Globus pallidus (tissue), 1 donor: ENCODE results near the gene ZBED6.
"Not testable (repeated sequence)": the region's sequence is repeated elsewhere in the genome, so short reads cannot be mapped to it uniquely, and the experiment has no call there.

ENCODE experiments used
- DNase-seq: peaks from one replicate; pipeline ENCODE4 v3.0.0-alpha.2; 2015; ENCODE audit warnings: low spot score

The ZBED6 gene, protein sequence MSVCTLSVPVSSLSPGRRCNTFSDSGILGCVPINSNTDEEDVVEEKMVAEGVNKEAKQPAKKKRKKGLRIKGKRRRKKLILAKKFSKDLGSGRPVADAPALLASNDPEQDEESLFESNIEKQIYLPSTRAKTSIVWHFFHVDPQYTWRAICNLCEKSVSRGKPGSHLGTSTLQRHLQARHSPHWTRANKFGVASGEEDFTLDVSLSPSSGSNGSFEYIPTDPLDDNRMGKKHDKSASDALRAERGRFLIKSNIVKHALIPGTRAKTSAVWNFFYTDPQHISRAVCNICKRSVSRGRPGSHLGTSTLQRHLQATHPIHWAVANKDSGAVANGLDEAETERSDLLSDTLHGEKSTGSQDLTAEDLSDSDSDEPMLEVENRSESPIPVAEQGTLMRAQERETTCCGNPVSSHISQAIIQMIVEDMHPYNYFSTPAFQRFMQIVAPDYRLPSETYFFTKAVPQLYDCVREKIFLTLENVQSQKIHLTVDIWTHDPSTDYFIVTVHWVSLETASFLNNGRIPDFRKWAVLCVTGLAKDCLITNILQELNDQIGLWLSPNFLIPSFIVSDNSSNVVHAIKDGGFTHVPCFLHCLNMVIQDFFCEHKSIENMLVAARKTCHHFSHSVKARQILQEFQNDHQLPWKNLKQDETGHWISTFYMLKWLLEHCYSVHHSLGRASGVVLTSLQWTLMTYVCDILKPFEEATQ (N-terminal part only)

DNA sequence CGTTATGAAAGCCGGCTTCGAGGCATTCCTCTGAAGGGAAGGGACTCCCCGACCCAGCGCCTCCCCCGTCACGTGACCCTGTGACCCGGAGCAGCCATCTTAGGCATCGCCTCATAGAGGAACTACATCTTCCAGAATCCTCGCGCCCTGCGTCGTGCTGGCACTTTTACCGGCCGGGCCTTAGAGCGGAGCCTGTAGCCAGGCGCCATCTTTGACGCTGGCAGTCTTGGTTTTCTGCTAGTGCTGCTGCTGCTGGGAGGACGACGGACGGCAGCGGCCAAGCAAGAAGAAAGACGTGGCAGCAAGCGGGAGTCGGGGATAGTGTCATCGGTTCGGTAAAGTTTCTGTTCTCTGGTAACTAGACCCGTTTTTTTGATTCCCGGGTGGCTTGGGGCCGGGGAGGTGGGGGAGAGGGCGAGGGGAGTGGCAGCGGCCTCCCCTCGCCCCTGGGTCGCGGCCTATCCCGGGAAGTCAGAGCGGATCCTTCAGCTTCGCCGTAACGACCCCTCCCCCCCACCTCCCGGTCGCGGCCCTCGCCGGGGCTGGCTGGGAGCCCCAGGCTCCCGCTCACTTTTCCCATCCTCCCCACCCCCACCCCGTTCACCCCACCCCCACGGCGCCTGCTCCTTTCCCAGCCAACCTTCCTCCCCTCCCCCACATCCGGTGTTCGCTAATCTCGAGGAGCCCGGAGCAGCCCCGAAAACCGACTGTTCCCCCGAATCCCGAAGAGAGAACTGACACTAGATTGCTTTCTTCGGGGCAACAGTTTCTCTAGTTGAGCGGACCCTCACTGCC lies at the start of gene ZBED6, which contains the start of gene ZC3H11A:
ZBED6 (plus strand) TSS at position 183 of the 795 bp plus-strand sequence. CDS start 1,900 bp downstream, outside the sequence.
ZC3H11A (plus strand) TSS at position 183 of the 795 bp plus-strand sequence. CDS start 21,448 bp downstream, outside the sequence.
- DNase-seq = peak; percentile 98

DNA sequence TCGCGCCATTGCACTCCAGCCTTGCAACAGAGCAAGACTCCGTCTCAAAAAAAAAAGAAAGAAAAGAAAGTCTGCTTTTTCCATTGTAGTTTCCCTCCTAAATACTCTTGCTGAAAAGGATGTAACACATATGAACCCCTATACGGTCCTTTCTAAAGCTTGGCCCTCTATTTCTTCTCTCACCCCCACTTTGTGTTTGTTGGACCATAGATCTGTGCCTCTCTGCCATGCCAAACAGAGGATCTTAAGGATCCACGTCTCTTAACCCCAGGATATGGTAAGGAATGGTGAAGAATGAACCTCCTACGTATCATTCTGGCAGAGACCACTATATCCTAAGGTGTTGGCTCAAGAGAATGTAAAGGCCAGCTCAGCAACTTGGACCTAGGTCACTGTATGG lies 49.1 kb upstream of the ZBED6 start:
- no peak for DNase-seq

DNA sequence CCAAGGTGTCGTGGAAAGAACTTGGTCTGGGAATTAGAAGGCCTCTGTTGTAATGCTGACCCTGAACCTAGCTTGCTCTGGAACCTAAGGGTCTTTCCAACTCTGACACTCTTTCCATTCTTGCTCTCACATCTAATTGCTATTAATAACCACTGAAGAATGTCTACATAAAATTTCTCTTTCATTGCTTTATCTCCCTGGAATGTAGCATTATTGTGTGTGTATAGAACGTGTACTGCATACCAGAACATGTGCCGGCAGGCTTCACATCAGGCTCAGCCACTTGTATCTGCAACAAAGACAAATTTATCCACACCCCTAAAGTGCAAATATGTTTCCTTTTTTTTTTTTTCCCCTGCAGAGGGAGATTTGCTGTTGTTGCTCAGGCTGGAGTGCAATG lies 44.4 kb upstream of the ZBED6 start:
- no peak for DNase-seq

DNA sequence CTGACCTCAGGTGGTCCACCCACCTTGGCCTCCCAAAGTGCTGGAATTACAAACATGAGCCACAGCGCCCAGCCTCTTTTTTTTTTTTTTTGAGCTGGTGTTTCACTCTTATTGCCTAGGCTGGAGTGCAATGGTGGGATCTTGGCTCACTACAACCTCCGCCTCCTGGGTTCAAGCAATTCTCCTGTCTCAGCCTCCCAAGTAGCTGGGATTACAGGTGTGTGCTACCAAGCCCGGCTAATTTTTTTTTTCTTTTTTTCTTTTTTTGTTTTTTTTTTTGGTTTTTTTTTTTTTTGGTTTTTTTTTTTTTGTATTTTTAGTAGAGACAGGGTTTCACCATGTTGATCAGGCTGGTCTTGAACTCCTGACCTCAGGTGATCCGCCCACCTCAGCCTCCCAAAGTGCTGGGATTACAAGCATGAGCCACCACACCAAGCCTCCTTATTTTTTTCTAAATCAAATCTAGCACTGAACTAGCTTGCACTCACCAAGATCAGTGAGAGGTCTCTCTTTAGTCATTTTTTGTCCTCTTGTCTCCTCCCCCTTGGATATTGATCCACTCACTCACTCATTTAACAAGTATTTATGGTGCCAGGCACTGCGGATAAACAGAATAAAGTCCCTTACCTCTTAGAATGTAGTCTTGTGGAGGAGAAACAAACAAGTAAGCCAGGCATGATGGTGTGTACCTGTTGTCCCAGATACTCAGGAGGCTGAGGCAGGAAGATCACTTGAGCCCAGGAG lies 43.6 kb upstream of the ZBED6 start:
- not testable (repeated sequence) for DNase-seq

DNA sequence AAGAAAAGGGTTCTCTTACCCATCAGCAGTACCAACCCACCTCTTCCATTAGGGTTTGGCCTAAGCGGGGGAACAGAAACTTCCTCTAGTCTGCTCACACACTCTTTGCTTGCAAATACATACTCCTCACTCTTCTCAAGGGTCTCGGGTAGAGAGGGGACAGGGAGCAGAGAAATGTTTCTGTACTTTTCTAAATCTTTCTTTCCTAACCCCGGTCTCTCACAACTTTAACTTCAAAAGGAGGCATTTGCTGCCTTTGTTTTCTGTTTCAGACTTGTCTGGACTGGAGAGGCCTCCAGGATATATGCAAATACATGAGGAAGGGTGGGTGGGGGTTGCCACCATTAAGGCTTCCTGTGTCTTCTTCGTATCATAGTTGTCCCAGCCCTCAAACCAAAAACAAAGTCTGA lies 41.0 kb upstream of the ZBED6 start:
- no peak for DNase-seq

DNA sequence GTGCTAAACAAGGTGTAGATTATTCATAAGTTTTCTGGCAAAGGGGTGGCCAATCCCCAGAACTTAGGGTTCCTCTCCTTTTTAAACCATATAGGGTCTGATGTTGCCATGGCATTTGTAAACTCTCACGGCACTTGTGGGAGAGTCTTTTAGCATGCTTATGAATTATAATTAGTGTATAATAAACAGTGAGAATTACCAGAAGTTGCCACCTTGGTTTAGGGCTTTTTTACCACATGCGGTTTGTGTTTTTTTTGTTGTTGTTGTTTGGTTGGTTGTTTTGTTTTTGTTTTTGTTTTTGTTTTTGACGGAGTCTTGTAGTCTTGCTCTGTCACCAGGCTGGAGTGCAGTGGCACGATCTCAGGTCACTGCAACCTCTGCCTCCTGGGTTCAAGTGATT lies 39.4 kb upstream of the ZBED6 start:
- no peak for DNase-seq

DNA sequence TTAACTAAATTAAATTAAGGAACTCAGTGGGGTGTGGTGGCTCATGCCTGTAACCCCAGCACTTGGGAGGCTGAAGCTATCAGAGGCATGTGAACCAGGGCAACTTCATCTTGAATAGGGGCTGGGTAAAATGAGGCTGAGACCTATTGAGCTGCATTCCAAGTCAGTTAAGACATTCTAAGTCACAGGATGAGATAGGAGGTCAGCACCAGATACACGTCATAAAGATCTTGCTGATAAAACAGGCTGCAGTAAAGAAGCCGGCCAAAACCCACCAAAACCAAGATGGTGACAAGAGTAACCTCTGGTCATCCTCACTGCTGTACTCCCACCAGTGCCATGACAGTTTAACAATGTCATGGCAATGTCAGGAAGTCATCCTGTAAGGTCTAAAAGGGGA lies 36.7 kb upstream of the ZBED6 start:
- not testable (repeated sequence) for DNase-seq

DNA sequence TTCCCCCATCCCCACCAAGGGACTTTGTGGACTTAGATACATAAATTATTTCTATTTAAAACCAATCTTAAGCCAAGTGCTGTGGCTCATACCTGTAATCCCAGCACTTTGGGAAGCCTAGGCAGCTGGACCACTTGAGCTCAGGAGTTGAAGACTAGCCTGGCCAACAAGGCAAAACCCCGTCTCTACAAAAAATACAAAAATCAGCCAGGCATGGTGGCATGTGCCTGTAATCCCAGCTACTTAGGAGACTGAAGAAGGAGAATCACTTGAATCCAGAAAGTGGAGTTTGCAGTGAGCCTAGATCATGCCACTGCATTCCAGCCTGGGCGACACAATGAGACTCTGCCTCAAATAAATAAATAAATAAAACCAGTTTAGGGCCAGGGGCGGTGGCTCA lies 34.9 kb upstream of the ZBED6 start:
- no peak for DNase-seq

DNA sequence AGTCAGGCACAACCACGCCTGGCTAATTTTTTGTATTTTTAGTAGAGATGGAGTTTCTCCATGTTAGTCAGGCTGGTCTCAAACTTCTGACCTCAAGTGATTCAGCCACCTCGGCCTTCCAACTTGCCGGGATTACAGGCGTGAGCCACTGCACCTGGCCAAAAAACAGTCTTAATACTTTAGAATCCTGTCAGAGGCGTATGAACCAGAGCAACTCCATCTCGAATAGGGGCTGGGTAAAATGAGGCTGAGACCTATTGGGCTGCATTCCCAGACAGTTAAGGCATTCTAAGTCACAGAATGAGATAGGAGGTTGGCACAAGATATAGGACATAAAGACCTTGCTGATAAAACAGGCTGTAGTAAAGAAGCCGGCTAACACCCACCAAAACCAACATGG lies 33.5 kb upstream of the ZBED6 start:
- DNase-seq = not testable (repeated sequence)

DNA sequence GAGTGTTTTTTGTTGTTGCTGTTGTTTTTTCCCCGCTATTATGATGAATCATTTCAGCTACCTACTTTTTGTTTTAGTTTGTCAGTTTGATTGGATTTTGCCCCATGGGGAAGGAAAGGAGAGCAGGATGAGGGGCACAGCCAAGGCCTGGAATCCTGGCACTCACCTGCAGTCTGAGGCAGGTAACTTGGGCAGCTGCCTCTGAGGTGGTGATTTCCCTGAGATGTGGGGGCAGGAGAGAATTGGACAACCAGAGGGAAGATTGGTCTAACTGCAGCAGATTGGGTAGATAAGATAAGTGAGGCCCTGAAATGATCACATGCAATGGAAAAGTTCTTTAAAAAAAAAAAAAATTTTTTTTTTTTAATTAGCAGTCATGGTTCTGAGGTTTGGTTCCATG lies 31.9 kb upstream of the ZBED6 start:
- no peak for DNase-seq

DNA sequence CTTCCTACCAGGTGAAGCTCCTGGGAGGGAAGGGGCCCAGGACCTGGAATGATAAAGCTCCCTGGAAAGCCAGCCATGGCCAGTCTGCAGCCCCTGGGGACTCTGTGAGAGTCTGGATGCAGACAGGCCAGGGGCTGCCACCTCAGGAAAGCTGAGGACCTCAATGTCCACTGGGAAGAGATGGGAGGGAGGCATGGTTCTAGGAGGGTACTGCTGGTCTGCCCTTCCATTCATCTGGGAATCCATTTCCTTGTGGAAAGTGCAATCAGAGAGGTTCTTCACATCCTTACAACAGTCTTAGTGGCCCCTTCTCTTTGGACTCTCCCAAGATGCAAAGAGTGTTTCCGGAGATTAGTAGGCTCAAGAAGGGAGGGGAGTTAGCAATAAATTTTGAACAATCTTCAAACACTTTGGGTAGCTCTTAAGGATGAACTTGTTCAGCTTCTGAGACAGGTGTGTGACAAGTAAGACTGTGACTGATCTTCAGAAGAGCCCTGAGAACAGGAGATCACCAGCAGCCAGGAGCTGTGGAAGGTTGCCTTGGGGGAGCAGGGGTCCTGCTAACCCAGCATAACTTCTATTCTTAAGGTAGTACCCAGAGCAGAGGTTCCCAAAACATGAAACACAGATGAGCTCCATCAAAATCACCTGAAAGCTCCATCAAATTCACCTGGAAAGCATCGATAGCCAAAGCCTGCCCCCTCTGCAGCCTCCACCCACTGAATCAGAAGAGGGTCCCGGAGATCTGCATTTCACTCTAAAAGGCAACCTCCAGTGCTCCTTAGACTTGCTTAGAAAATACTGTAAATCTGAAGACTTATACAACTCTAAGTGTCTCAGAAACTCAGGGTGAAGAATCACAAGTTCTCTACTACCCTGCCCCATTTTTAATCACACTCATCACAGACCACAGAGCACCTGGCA lies 31.1 kb upstream of the ZBED6 start:
- DNase-seq = no peak

DNA sequence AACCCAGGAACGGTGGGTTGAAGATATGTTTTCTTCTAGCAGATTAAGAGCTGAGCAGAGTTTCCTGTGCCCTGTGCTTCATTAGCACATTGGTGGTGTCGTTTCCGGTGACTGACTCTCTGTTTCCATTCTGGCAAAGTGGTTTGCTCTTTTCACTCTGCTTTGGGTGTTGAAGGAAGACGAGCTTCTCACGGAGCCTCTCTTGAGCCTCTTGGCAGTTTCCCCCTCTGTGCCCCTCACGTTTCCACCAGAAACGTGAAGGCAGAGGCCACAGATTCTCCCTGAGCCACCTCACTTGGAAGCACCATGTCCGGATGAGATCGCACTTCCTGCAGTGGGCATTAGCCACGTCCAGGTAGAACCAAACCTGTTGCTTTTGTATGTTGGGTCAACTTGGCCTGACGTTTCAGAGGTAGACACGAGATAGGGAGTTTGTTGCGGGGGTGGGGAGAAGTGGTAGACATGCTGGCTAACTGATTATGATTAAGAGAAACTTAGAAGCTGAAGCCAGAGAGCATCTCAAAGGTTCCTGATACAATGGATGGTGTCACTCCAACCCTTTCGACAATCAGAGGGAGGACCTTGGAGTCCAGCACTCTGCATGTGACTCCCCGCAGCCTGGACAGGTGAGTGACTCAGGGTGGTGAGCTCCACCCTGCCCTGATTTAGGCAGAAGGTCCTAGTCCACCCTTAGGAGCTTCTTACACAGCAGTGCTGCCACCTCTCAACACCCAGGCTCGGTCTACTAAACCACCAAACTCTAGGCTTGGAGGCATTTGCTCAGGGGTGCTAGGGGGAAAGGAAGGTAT lies 30.2 kb upstream of the ZBED6 start, which contains the start of gene LAX1:
LAX1 (plus strand) TSS at position 155 of the 809 bp plus-strand sequence; CDS start at position 538, 383 bp downstream.
- DNase-seq = no peak

DNA sequence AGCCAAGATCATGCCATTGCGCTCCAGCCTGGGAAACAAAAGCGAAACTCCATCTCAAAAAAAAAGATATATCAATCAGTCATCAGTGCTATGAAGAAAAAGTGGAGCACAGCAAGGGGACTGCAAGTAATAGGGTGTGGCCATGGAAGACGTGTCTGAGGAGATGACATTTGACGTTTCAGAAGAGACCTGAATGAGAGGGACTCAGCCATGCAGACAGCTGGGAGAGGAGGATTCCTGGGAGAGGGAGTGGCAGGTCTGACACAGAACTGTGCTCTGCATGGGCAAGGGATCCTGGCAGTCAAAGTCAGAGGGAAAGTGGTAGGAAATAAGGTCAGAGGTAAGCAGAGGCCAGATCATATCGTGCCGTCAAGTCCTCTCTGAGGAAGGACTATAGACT lies 27.2 kb upstream of the ZBED6 start:
- no peak for DNase-seq

DNA sequence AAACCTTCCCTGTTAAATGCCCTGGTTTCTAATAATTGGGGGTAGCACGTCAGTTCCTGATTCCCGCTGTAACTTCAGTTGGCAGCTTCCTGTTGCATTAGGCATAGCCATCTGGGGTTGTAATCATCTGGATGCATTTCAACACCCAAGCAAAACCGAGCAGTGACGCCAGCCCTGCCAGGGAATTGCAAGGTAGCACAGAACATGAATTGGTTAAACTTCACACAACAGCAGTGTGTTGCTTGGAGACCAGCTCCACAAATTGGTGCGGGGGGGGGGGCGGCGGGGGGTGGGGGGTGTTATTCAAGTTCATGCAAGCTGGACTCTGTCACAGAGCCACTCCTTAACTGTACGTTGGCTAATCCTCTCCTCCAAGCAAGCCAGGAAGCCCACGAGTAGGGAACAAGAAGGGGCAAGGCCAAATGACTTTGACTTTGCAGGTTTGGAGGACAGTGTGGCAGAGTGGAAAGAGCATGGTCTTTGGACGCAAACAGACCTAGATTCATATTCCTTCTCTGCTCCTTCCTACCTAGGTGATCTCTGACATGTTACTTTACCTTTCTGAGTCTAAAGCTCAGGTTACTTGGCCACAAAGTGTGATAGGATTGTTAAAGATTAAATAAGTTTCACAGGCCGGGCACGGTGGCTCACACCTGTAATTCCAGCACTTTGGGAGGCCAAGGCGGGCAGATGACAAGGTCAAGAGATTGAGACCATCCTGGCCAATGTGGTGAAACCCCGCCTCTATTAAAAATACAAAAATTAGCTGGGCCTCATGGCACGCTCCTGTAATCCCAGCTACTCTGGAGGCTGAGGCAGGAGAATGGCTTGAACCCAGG lies 25.7 kb upstream of the ZBED6 start:
- DNase-seq = peak; percentile 22

DNA sequence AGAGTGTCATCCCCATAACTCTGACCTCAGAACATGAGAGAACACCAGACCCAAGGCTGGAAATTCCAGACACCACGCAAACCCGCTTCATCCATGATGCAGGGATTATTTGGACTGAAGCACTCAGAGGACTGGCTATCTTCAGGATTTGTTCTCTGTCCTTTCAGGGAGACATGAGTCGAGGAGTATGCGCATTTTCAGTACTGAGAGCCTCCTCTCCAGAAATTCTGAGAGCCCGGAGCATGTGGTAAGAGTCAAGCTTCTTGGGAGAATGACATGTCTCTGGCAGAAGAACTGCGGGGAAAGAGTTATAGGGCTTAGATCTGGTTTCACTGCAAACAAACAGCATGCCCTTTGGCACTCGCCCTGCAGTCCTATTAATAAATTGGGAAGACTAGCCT lies 23.5 kb upstream of the ZBED6 start:
- DNase-seq = no peak

DNA sequence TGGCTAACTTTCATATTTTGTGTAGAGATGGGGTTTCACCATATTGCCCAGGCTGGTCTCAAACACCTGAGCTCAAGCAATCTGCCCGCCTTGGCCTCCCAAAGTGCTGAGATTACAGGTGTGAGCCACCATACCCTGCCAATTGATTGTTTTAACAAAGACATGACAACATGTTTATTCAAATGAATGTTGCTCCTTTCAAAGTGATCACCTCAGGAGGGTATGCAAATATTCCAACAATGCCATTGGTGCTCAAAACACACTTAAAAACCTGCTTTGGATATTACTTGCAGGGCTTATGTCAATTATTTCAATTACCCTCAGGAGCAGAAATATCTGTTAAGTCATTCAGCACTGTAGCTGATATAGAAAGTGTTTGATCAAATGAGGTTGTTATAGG lies 22.6 kb upstream of the ZBED6 start:
- DNase-seq = no peak

DNA sequence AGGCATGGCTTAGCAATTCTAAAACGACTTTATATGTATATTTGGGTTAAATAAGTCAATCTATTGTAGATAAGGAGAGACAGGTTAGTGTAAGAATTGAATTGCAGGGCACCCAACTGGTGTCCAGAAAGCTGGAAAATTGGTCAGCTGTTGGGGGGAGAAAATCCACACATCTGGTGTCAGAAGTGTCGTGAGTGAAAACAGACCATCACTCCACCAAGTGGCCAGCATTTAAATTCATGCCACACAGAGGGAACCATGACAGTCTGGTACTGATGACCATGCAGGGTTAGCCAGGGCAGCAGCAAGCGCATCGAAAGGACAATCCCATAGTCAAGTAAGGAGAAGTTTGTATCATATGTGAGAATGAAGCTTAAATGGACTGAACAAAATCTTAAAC lies 18.8 kb upstream of the ZBED6 start:
- DNase-seq = peak; percentile 82

DNA sequence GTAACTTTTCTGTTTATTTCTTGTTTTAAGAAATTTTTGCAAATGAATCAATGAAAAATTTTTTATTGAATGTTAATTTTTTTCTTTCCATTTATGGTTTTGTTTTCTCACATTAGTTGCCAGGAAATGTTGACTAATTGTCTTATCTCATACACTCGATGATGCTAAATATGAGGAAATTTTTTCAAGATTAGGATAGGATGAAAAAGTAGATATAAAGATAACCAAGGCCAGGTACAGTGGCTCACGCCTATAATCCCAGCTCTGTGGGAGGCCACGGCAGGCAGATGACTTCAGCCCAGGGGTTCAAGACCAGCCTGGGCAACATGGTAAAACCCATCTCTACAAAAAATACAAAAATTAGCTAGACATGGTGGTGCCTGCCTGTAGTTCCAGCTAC lies 17.8 kb upstream of the ZBED6 start:
- no peak for DNase-seq

DNA sequence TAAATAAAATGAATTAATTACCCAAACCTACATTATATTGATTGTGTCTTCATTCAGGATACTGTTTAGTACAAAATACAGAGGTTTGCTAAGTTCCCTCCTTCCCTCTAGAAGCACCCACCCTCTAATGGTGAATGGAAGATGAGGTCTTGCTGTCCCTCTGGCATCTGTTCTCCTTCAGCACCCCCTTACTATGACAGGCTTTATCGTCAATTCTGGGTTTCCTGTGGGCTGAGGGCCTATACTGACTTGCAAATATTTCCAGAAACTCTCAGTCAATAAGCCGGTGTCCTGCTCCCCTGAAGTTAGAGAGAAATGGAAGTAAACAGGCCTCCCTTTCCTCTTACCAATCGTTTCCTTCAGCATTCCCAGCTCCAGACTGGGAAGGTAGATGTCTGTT lies 17.3 kb upstream of the ZBED6 start:
- DNase-seq = no peak
